Stimulated activated CD4-positive, alpha-beta T cell treated with anti-CD3 and anti-CD28 coated beads, Interleukin-4, amount 100 ng/mL, for 24 hours (primary cell): ENCODE results near the gene ATG4A.

Experiments
- DNase-seq: peaks from one replicate; pipeline ENCODE4 v3.0.0-alpha.2; 2020

Gene ATG4A

DNA sequence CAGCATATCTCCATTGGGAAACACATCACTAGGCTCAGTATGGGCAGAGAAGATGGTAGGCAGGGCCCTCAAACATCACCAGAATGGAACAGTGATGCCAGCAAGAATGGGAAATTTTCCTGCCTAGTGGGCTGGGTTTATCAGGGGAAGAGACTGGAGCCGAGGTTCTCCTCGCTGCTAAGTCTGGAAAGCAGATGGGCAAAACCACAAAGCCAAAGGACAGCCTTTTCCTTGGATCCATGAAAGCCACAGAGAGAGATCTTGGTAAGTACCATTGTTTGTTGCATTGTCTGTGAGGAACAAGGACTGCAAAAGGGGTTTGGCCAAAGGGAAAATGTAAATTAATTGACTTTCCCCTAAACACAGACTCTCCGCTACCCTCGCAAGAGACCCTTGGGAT lies 80.1 kb downstream of the ATG4A start:
- no peak for DNase-seq

- no peak for DNase-seq
Measured at GRCh38 chrX:108173874-108174273, 82.3 kb downstream of the ATG4A start.

DNA sequence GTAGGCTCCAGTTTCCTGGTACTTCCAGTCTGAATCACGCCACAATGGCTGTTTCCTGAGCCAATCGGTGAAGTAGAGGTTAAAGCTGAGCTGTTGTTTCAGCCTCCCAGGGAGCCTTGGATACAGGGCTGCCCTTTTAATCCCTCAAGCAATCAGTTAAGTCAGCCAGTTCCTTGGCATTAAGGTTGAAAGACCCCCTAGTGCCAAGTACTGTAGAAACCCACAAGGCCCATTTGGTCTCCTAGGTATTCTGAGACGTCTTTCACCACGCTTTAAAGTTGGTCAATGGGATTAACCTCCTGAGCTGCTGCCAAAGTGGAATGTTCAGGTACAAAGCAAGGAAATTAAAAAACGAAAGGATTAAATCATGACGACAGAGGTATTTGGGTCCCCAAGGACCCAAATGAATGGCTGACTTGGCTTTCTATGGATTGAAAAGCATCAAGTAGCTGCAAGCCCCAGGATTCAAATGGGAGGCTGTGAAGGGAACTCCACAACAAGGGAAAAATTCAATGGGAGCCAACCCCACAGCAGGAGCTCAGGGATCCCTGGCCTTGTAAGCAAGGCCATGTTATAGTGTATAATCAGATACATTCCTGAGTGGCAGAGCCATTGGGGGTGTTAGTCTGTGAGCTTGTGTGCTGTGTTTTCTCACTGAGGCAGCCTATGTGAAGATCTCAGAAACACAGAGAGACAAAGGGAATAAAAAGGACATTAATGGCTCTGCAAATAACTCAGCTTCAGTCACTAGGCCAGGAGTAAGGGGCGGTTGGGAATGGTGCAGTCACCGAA lies 86.0 kb downstream of the ATG4A start:
- DNase-seq, result no peak

- DNase-seq, result no peak
Measured at GRCh38 chrX:108178143-108178498, 86.5 kb downstream of the ATG4A start.

DNA sequence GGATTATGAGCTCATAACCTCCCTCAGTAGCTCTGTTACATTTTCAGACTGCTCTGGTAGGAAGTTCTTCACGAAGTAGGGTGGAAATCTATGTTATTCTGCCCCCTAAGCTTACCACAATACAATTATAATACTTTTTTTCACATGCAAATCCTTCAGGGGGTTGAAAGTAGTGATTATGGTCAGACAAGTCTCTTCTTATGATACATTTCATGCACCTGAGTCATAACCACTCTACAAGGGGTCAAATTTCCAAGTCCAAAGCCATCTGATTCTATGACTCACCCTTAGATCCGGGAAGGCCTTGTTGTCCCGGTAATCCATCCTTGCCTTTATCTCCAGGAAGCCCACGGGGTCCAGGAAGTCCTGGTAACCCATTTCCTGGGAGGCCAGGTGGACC lies 95.2 kb downstream of the ATG4A start:
- DNase-seq, result no peak

DNA sequence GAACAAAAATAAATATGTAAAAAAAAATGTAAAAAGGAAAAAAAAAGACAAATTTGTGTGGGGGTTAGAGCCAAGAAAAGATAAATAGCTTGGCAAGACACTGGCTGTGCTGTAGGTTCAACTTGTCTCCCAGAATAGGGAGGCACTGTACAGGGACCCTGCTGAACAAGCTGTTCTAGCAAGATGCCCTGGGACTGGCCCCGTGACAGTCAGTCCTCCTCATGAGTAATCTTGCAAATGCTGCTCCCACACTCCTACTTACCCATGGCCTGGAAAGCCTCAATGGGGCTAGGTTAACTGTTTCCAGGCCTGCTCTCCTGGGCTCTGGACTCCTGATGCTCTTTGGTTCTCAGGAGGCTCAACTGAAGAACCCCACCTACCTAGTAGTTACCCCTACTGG lies 106.8 kb downstream of the ATG4A start:
- no peak for DNase-seq

DNA sequence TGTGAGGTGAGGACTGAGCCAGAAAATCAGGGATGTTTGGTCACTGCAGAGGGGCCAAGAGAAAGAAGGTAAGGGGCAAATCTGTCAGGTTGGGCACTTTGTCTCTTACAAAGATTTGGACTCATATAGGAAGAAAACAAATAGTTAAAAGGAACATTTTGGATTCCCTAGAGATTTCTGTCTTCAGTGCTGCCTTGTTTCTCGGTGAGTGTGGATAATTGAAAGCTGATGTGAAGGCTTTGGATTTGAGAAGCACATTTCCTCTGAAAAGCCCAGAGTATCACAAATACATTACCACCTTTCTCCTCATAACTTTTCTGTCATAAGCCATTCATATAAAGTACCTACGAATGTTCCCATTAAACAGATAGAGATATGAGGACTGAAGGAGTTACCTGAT lies 107.5 kb downstream of the ATG4A start:
- DNase-seq, result no peak

DNA sequence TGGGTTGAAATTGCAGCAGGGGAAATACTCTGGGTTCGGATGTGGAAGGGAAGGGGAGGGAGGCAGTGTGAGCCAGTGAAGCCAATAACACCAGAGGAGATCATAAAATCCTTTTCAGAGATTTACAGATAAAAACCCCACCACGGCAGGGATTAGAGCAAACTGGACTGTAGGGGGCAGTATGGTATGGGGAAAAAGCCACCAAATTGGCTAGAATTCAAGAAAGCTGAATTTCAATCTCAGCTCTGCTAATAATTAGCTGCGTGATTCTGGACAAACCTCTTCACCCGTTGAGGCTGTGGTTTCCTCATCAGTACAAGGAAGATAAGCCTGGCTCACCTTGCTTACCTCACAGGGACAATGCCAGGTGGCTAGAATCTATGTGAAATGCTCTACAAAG lies 108.1 kb downstream of the ATG4A start:
- no peak for DNase-seq

GRCh38 chrX:108203540-108203939 lies 112.0 kb downstream of the ATG4A start:
- DNase-seq, result no peak
